Measurements from ENCODE around the gene LRRFIP1.
"Not testable (repeated sequence)": the region's sequence is repeated elsewhere in the genome, so short reads cannot be mapped to it uniquely, and the experiment has no call there.

Gene LRRFIP1

GRCh38 chr2:237680702-237681478 lies 53.5 kb downstream of the LRRFIP1 start:
- no peak for FAIRE-seq

GRCh38 chr2:237682151-237682550 lies 54.8 kb downstream of the LRRFIP1 start:
- DNase-seq (ENCODE audit: insufficient read length, low spot score) (no peak), FAIRE-seq (no peak)
- TF ChIP-seq POLR2A (IDR thresholded peaks at IDR 0.05; ENCODE audit: low read depth, low read length) = no peak
- TF ChIP-seq POLR2AphosphoS5 (IDR thresholded peaks at IDR 0.05; ENCODE audit: low read depth, low read length) = no peak

More at GRCh38 chr2:237680702-237681478, 53.5 kb downstream of the LRRFIP1 start:
- no peak for TF ChIP-seq TAF1 (IDR thresholded peaks at IDR 0.05; ENCODE audit: low read depth, low read length)
- no peak for TF ChIP-seq POLR2AphosphoS5 (IDR thresholded peaks at IDR 0.05; ENCODE audit: low read depth, low read length)
- no peak for TF ChIP-seq PAX5 (IDR thresholded peaks at IDR 0.05; ENCODE audit: insufficient read depth, low read length, severe bottlenecking)
- no peak for DNase-seq (ENCODE audit: insufficient read length, low spot score)

GRCh38 chr2:237682856-237683670 lies 55.7 kb downstream of the LRRFIP1 start:
- TF ChIP-seq SPI1 (IDR thresholded peaks at IDR 0.05; ENCODE audit: low read depth, low read length) (no peak), PAX5 (IDR thresholded peaks at IDR 0.05; ENCODE audit: insufficient read depth, low read length, severe bottlenecking) (no peak), POLR2AphosphoS5 (IDR thresholded peaks at IDR 0.05; ENCODE audit: low read depth, low read length) (no peak), TAF1 (IDR thresholded peaks at IDR 0.05; ENCODE audit: low read depth, low read length) (no peak), POLR2A (IDR thresholded peaks at IDR 0.05; ENCODE audit: low read depth, low read length) (no peak), POU2F2 (IDR thresholded peaks at IDR 0.05; ENCODE audit: low read depth, low read length) (no peak)
- no peak for FAIRE-seq
- DNase-seq (ENCODE audit: insufficient read length, low spot score) = no peak

- DNase-seq (ENCODE audit: insufficient read length, low spot score) (no peak), FAIRE-seq (no peak)
- TF ChIP-seq POU2F2 (IDR thresholded peaks at IDR 0.05; ENCODE audit: low read depth, low read length) = no peak
- no peak for TF ChIP-seq PAX5 (IDR thresholded peaks at IDR 0.05; ENCODE audit: insufficient read depth, low read length, severe bottlenecking)
These were observed 58.0 kb downstream of the LRRFIP1 start for GRCh38 chr2:237685408-237685807.

GRCh38 chr2:237686659-237687136 lies 59.3 kb downstream of the LRRFIP1 start:
- TF ChIP-seq PAX5 (IDR thresholded peaks at IDR 0.05; ENCODE audit: insufficient read depth, low read length, severe bottlenecking) = no peak
- no peak for TF ChIP-seq POLR2AphosphoS5 (IDR thresholded peaks at IDR 0.05; ENCODE audit: low read depth, low read length)
- TF ChIP-seq POLR2A (IDR thresholded peaks at IDR 0.05; ENCODE audit: low read depth, low read length) = no peak
- TF ChIP-seq SPI1 (IDR thresholded peaks at IDR 0.05; ENCODE audit: low read depth, low read length) = no peak
- no peak for TF ChIP-seq TAF1 (IDR thresholded peaks at IDR 0.05; ENCODE audit: low read depth, low read length)
- no peak for TF ChIP-seq POU2F2 (IDR thresholded peaks at IDR 0.05; ENCODE audit: low read depth, low read length)
- no peak for DNase-seq (ENCODE audit: insufficient read length, low spot score)
- FAIRE-seq = no peak

- DNase-seq (ENCODE audit: insufficient read length, low spot score) (no peak), FAIRE-seq (no peak)
- TF ChIP-seq SPI1 (IDR thresholded peaks at IDR 0.05; ENCODE audit: low read depth, low read length) (no peak), TAF1 (IDR thresholded peaks at IDR 0.05; ENCODE audit: low read depth, low read length) (no peak), POLR2A (IDR thresholded peaks at IDR 0.05; ENCODE audit: low read depth, low read length) (no peak), POLR2AphosphoS5 (IDR thresholded peaks at IDR 0.05; ENCODE audit: low read depth, low read length) (no peak), PAX5 (IDR thresholded peaks at IDR 0.05; ENCODE audit: insufficient read depth, low read length, severe bottlenecking) (no peak), POU2F2 (IDR thresholded peaks at IDR 0.05; ENCODE audit: low read depth, low read length) (no peak)
These were observed 60.7 kb downstream of the LRRFIP1 start for GRCh38 chr2:237688081-237688480.

GRCh38 chr2:237688541-237688940 lies 61.2 kb downstream of the LRRFIP1 start:
- not testable (repeated sequence) for FAIRE-seq; DNase-seq (ENCODE audit: insufficient read length, low spot score)

- DNase-seq (ENCODE audit: insufficient read length, low spot score) = no peak
- no peak for TF ChIP-seq SPI1 (IDR thresholded peaks at IDR 0.05; ENCODE audit: low read depth, low read length)
- TF ChIP-seq TAF1 (IDR thresholded peaks at IDR 0.05; ENCODE audit: low read depth, low read length) = no peak
- no peak for TF ChIP-seq POLR2A (IDR thresholded peaks at IDR 0.05; ENCODE audit: low read depth, low read length)
- no peak for TF ChIP-seq POLR2AphosphoS5 (IDR thresholded peaks at IDR 0.05; ENCODE audit: low read depth, low read length)
- no peak for TF ChIP-seq PAX5 (IDR thresholded peaks at IDR 0.05; ENCODE audit: insufficient read depth, low read length, severe bottlenecking)
- no peak for TF ChIP-seq POU2F2 (IDR thresholded peaks at IDR 0.05; ENCODE audit: low read depth, low read length)
- no peak for FAIRE-seq
These were observed 62.1 kb downstream of the LRRFIP1 start for GRCh38 chr2:237689336-237690131.

GRCh38 chr2:237691029-237691907 lies 63.9 kb downstream of the LRRFIP1 start:
- no peak for FAIRE-seq
- no peak for DNase-seq (ENCODE audit: insufficient read length, low spot score)
- no peak for TF ChIP-seq POU2F2 (IDR thresholded peaks at IDR 0.05; ENCODE audit: low read depth, low read length)
- no peak for TF ChIP-seq PAX5 (IDR thresholded peaks at IDR 0.05; ENCODE audit: insufficient read depth, low read length, severe bottlenecking)
- peak; percentile 14; the same call in 1 of the 2 replicates for TF ChIP-seq SPI1 (IDR thresholded peaks at IDR 0.05; ENCODE audit: low read depth, low read length)
